HCT116 (cell line): Measurements from ENCODE around the gene DCD. TPM values are rescaled to one million over a fixed set of nuclear protein-coding genes. Genes with fewer than 3 reads are reported as not detected.

Source experiments
- ATAC-seq: fragments of 200-7000 bp; cut with Tn5 transposase; 2 replicates; pipeline ENCODE4 v1.9.1; 2020; ENCODE audit warnings: mild to moderate bottlenecking, moderate library complexity
- BruUV-seq: library from RNA; stranded (reverse); fragments of 400-500 nt; replicated peaks from 2 replicates; lab custom pipeline; 2021; lab: Mats Ljungman, UMichigan
- CTCF ChIA-PET: fragments of 300-600 bp; sonication (Branson Sonifier 250); formaldehyde crosslinking; loops from one replicate; lab custom pipeline; 2021; ENCODE audit warnings: antibody characterized with exemption; lab: Charles Lee
- POLR2A ChIA-PET: fragments of 300-600, 350-600 bp; sonication (Branson Sonifier 250); formaldehyde crosslinking; loops from one replicate; lab custom pipeline; 2021; ENCODE audit warnings: antibody characterized with exemption; lab: Charles Lee
- RAD21 ChIA-PET, 2 experiments: fragments of 300-600 bp; sonication (Branson Sonifier 250); formaldehyde crosslinking; loops; one replicate each; lab custom pipeline; 2023; ENCODE audit warnings: low total read pairs in 2 of 2; ENCODE audit not compliant: uncharacterized antibody in 2 of 2, unreplicated experiment in 2 of 2, low non-redundant PET in 1 of 2; lab: Charles Lee
- DNase-seq: peaks from one replicate; pipeline ENCODE4 v3.0.0-alpha.2; 2010; ENCODE audit warnings: low read depth, low spot score
- H2AFZ ChIP-seq: fragments of 200-600 bp; shearing (Covaris generic), sonication (generic); 2 replicates; pipeline ENCODE4 v1.6.1; 2017; ENCODE audit warnings: low read depth, mixed run types, mixed read lengths, antibody characterized with exemption, low read length; ENCODE audit not compliant: poor library complexity, severe bottlenecking
- H3K27ac ChIP-seq: 2 replicates; pipeline ENCODE4 v1.5.1; 2012; ENCODE audit warnings: low read depth, low read length
- H3K27me3 ChIP-seq: fragments of 200-600 bp; sonication (generic); 2 replicates; pipeline ENCODE4 v1.6.1; 2016; ENCODE audit warnings: mixed run types, low read length, mixed read lengths; ENCODE audit not compliant: insufficient read depth
- H3K36me3 ChIP-seq, 2 experiments: fragments of 200-500 bp in 1 of 2; fragments of 200-600 bp in 1 of 2; sonication (Bioruptor generic) in 1 of 2; sonication (generic) in 1 of 2; 2 replicates each; pipeline versions ENCODE4 v1.5.1 to v1.6.1; 2014 to 2016; ENCODE audit warnings: low read length in 2 of 2, inconsistent platforms in 1 of 2, mixed read lengths in 1 of 2, mixed run types in 1 of 2; ENCODE audit not compliant: insufficient read depth in 2 of 2, control insufficient read depth in 1 of 2
- H3K4me1 ChIP-seq, 2 experiments: fragments of 200-600 bp in 1 of 2; sonication (generic) in 1 of 2; 2 replicates each; pipeline versions ENCODE4 v1.5.1 to v1.6.1; 2012 to 2017; ENCODE audit warnings: low read length in 2 of 2, inconsistent platforms in 1 of 2, mild to moderate bottlenecking in 1 of 2, mixed read lengths in 1 of 2, mixed run types in 1 of 2, moderate library complexity in 1 of 2; ENCODE audit not compliant: insufficient read depth in 2 of 2, control insufficient read depth in 1 of 2
- H3K4me2 ChIP-seq: fragments of 200-600 bp; sonication (generic); 2 replicates; pipeline ENCODE4 v1.6.1; 2017; ENCODE audit warnings: mixed run types, low read length, mixed read lengths
- H3K4me3 ChIP-seq, 2 experiments: fragments of 200-600 bp in 1 of 2; sonication (generic) in 1 of 2; replicated peaks in 1 of 2; 2 replicates each; pipeline ENCODE4 v1.5.1; 2011 to 2016; ENCODE audit warnings: low read length in 2 of 2, control low read depth in 1 of 2, low read depth in 1 of 2, mild to moderate bottlenecking in 1 of 2, mixed read lengths in 1 of 2, mixed run types in 1 of 2
- H3K79me2 ChIP-seq: fragments of 200-600 bp; sonication (generic); 2 replicates; pipeline ENCODE4 v1.6.1; 2017; ENCODE audit warnings: mild to moderate bottlenecking, mixed run types, low read length, moderate library complexity, mixed read lengths; ENCODE audit not compliant: insufficient read depth
- H3K9ac ChIP-seq: fragments of 200-600 bp; sonication (generic); 2 replicates; pipeline ENCODE4 v1.6.1; 2016; ENCODE audit warnings: low read length, mixed read lengths
- H3K9me2 ChIP-seq: fragments of 200-600 bp; sonication (generic), shearing (Covaris generic); 2 replicates; pipeline ENCODE4 v1.6.1; 2017; ENCODE audit warnings: mixed run types, mild to moderate bottlenecking, moderate library complexity; ENCODE audit not compliant: insufficient read depth
- H3K9me3 ChIP-seq, 2 experiments: fragments of 200-500 bp in 1 of 2; fragments of 200-600 bp in 1 of 2; sonication (Bioruptor generic) in 1 of 2; sonication (generic) in 1 of 2; 2 replicates each; pipeline ENCODE4 v1.6.1; 2014 to 2017; ENCODE audit warnings: low read length in 2 of 2, mixed read lengths in 2 of 2, inconsistent platforms in 1 of 2, low read depth in 1 of 2, mild to moderate bottlenecking in 1 of 2, mixed run types in 1 of 2, moderate library complexity in 1 of 2; ENCODE audit not compliant: control insufficient read depth in 1 of 2, insufficient read depth in 1 of 2
- H4K20me1 ChIP-seq: fragments of 200-600 bp; sonication (generic), shearing (Covaris generic); 2 replicates; pipeline ENCODE4 v1.6.1; 2017; ENCODE audit warnings: mixed run types, mild to moderate bottlenecking, moderate library complexity; ENCODE audit not compliant: insufficient read depth
- CBX3 ChIP-seq: IDR thresholded peaks from 2 replicates; pipeline ENCODE4 v1.6.1; 2012; ENCODE audit warnings: low read depth
- CTCF ChIP-seq, 3 experiments: fragments of 200-600 bp in 1 of 3; sonication (generic) in 1 of 3; IDR thresholded peaks in 2 of 3; conservative IDR thresholded peaks in 1 of 3; 2 replicates each; pipeline ENCODE4 v1.5.1; 2012 to 2017; ENCODE audit warnings: low read depth in 2 of 3, low read length in 2 of 3, antibody characterized with exemption in 1 of 3, borderline replicate concordance in 1 of 3, control low read depth in 1 of 3, mild to moderate bottlenecking in 1 of 3, mixed read lengths in 1 of 3, mixed run types in 1 of 3, moderate library complexity in 1 of 3; ENCODE audit not compliant: insufficient read depth in 1 of 3
- EGR1 ChIP-seq: IDR thresholded peaks from 2 replicates; pipeline ENCODE4 v1.6.1; 2012; ENCODE audit warnings: low read depth
- ELF1 ChIP-seq: IDR thresholded peaks from 2 replicates; pipeline ENCODE4 v1.6.1; 2012; ENCODE audit warnings: low read depth, borderline replicate concordance
- YY1 ChIP-seq: IDR thresholded peaks from 2 replicates; pipeline ENCODE4 v1.6.1; 2011; ENCODE audit warnings: low read length, low read depth, moderate library complexity, mild to moderate bottlenecking; ENCODE audit not compliant: insufficient replicate concordance; ENCODE audit errors: extremely low read depth
- intact Hi-C: fragments of 100-400 bp; cut with micrococcal nuclease; formaldehyde crosslinking; loops from 2 replicates; pipeline ENCODE4 v1.10.0; 2022
- total RNA-seq: library from RNA; stranded (reverse); gene quantifications from one replicate; pipeline ENCODE4 v1.2.1, GENCODE V29; 2021; ENCODE audit not compliant: unreplicated experiment
- TF ChIP-seq, protein P1 (sequence below): IDR thresholded peaks from 2 replicates; pipeline ENCODE4 v1.6.1; 2012

Gene DCD
- total RNA-seq, 1 experiment from 2014 or later: not detected

GRCh38 chr12:54608156-54608555 is 40.0 kb downstream of the DCD start:
- Histone ChIP-seq H3K4me3 (no peak overlapping the region), H3K9ac (no peak overlapping the region), H3K4me1 (peaks cover 0 to 2% of the 10 kb centered on the region in 2 experiments; a peak in 2 of 4 replicates), H3K9me3 (no peaks in the 10 kb centered on the region), H3K4me2 (no peak overlapping the region), H3K27me3 (peaks cover 17% of the 10 kb centered on the region; the same call in 1 of the 2 replicates), H3K27ac (no peak overlapping the region), H3K36me3 (no peaks in the 10 kb centered on the region), H2AFZ (no peak overlapping the region), H3K79me2 (no peaks in the 10 kb centered on the region), H3K9me2 (no peaks in the 10 kb centered on the region), H4K20me1 (no peaks in the 10 kb centered on the region)
- DNase-seq: no peak
- BruUV-seq: no TSS peak
- ATAC-seq: no peak
- ChIA-PET POLR2A (no interaction called here), CTCF (no interaction called here), RAD21 (no interaction called here)
- intact Hi-C loops: no loop called here
- TF ChIP-seq YY1: no peak
- TF ChIP-seq EGR1: no peak
- no peak for TF ChIP-seq CTCF (IDR thresholded peaks at IDR 0.05 in 2 of 3, conservative IDR thresholded peaks at IDR 0.05 in 1 of 3; ENCODE audit: borderline replicate concordance in 1 of 3, insufficient read depth in 1 of 3, low read depth in 2 of 3, low read length in 2 of 3)
- no peak for TF ChIP-seq CBX3
- TF ChIP-seq ELF1: no peak

DNA sequence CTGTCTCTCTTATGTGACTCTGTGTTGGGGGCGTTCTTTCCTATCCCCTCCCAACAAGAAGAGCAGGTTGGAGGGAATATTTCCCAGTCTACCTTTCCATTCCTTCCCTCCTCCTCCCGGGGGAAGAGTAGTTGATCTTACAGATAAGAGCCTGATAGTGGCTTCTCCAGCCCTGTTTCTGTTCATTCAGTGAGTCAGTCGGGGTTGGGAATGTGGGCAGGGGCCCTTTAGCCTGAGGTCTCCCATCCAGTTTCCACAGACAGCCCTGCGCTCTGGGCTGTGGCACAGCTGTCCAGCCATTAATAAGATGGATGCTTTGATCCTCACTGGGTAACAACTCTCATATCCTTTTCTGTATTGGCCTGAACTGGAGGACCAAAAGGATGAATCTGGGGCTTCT is 41.6 kb downstream of the DCD start:
- RAD21 ChIA-PET: no interaction called here
- Histone ChIP-seq H3K79me2 (no peaks in the 10 kb centered on the region), H3K27me3 (peaks cover 17% of the 10 kb centered on the region; the same call in 1 of the 2 replicates), H3K36me3 (no peaks in the 10 kb centered on the region)
- TF ChIP-seq, protein P1, sequence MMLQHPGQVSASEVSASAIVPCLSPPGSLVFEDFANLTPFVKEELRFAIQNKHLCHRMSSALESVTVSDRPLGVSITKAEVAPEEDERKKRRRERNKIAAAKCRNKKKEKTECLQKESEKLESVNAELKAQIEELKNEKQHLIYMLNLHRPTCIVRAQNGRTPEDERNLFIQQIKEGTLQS: no peak
- TF ChIP-seq, all 23 proteins: peak for 0
- H2AFZ ChIP-seq: no peak overlapping the region
- ATAC-seq (no peak), DNase-seq (no peak)
- intact Hi-C loops: no loop called here
- H3K4me3 ChIP-seq: no peak overlapping the region
- CTCF ChIA-PET: interaction anchor here (1.4 to 1.8 kb wide), 2 partner anchors 10 to 26 kb away, joined by 5 to 7 read pairs; no protein-coding TSS in a partner anchor
- H3K9ac ChIP-seq: no peak overlapping the region
- H3K9me2 ChIP-seq: no peaks in the 10 kb centered on the region
- peaks cover 0 to 11% of the 10 kb centered on the region in 2 experiments; a peak in 3 of 4 replicates for H3K4me1 ChIP-seq
- POLR2A ChIA-PET: no interaction called here
- H3K9me3 ChIP-seq: no peaks in the 10 kb centered on the region
- no TSS peak for BruUV-seq
- H3K4me2 ChIP-seq: no peak overlapping the region
- no peak overlapping the region for H3K27ac ChIP-seq
- no peaks in the 10 kb centered on the region for H4K20me1 ChIP-seq
